ENCODE results near the gene RABEP2. TPM values are rescaled to one million over a fixed set of nuclear protein-coding genes. Genes with fewer than 3 reads are reported as not detected.

Gene RABEP2
- total RNA-seq, 1 experiment from 2014 or later = 48.5 TPM

- no peaks in the 10 kb centered on the region for H3K79me2 ChIP-seq (ENCODE audit: low read depth)
- H3K27me3 ChIP-seq (ENCODE audit: insufficient read depth, low read depth) = no peaks in the 10 kb centered on the region
- no peaks in the 10 kb centered on the region for H3K4me1 ChIP-seq (replicated peaks; ENCODE audit: insufficient read depth)
- no peaks in the 10 kb centered on the region for H3K9me3 ChIP-seq (ENCODE audit: insufficient read depth, low read depth)
- POLR2A ChIA-PET (ENCODE audit: unreplicated experiment) = interaction anchor here (0.7 kb wide), 1 partner anchor 12 kb away, joined by 3 read pairs; no protein-coding TSS in a partner anchor
- no peak overlapping the region for H3K4me2 ChIP-seq
- no peak overlapping the region for H3K27ac ChIP-seq
- peak; percentile 39 to 40 for DNase-seq
- intact Hi-C loops (cut with micrococcal nuclease; ENCODE audit: unreplicated experiment) = no loop called here
- no peak overlapping the region for H3K4me3 ChIP-seq
- BruUV-seq (replicated peaks) = TSS peak; percentile 16
- TF ChIP-seq CTCF (conservative IDR thresholded peaks at IDR 0.05) = no peak
- TF ChIP-seq EZH2 (IDR thresholded peaks at IDR 0.05; ENCODE audit: low read depth) = no peak
- H2AFZ ChIP-seq = no peak overlapping the region
- CTCF ChIA-PET = no interaction called here
- no peaks in the 10 kb centered on the region for H3K9me2 ChIP-seq (ENCODE audit: insufficient read depth)
- no peaks in the 10 kb centered on the region; the same call in 1 of the 2 replicates for H4K20me1 ChIP-seq (ENCODE audit: insufficient read depth)
- no peaks in the 10 kb centered on the region for H3K36me3 ChIP-seq (ENCODE audit: low read depth)
- H3F3A ChIP-seq (ENCODE audit: insufficient read depth, low read depth) = no peaks in the 10 kb centered on the region; the same call in 1 of the 2 replicates
Observed at GRCh38 chr16:28897826-28898225, 27.2 kb downstream of the RABEP2 start.

GRCh38 chr16:28895609-28896008, 29.4 kb downstream of the RABEP2 start:
- Histone ChIP-seq H3K27me3 (ENCODE audit: insufficient read depth, low read depth) (no peaks in the 10 kb centered on the region), H3K4me1 (replicated peaks; ENCODE audit: insufficient read depth) (no peaks in the 10 kb centered on the region), H3K4me2 (no peak overlapping the region), H3F3A (ENCODE audit: insufficient read depth, low read depth) (no peaks in the 10 kb centered on the region; the same call in 1 of the 2 replicates), H3K9me2 (ENCODE audit: insufficient read depth) (no peaks in the 10 kb centered on the region), H3K36me3 (ENCODE audit: low read depth) (no peaks in the 10 kb centered on the region), H4K20me1 (ENCODE audit: insufficient read depth) (no peaks in the 10 kb centered on the region; the same call in 1 of the 2 replicates), H2AFZ (no peak overlapping the region), H3K79me2 (ENCODE audit: low read depth) (no peaks in the 10 kb centered on the region), H3K4me3 (no peak overlapping the region), H3K27ac (no peak overlapping the region), H3K9me3 (ENCODE audit: insufficient read depth, low read depth) (no peaks in the 10 kb centered on the region)
- CTCF ChIA-PET = no interaction called here
- no peak for TF ChIP-seq CTCF (conservative IDR thresholded peaks at IDR 0.05)
- TF ChIP-seq EZH2 (IDR thresholded peaks at IDR 0.05; ENCODE audit: low read depth) = no peak
- POLR2A ChIA-PET (ENCODE audit: unreplicated experiment) = no interaction called here
- no peak for DNase-seq
- no TSS peak for BruUV-seq (replicated peaks)
- intact Hi-C loops (cut with micrococcal nuclease; ENCODE audit: unreplicated experiment) = no loop called here

- Histone ChIP-seq H3K9me3 (ENCODE audit: insufficient read depth, low read depth) (no peaks in the 10 kb centered on the region), H4K20me1 (ENCODE audit: insufficient read depth) (no peaks in the 10 kb centered on the region; the same call in 1 of the 2 replicates), H3K9me2 (ENCODE audit: insufficient read depth) (no peaks in the 10 kb centered on the region), H3K27me3 (ENCODE audit: insufficient read depth, low read depth) (no peaks in the 10 kb centered on the region), H3K27ac (no peak overlapping the region), H3K36me3 (ENCODE audit: low read depth) (no peaks in the 10 kb centered on the region), H3K4me2 (no peak overlapping the region), H2AFZ (no peak overlapping the region), H3F3A (ENCODE audit: insufficient read depth, low read depth) (no peaks in the 10 kb centered on the region; the same call in 1 of the 2 replicates), H3K79me2 (ENCODE audit: low read depth) (no peaks in the 10 kb centered on the region), H3K4me1 (replicated peaks; ENCODE audit: insufficient read depth) (no peaks in the 10 kb centered on the region), H3K4me3 (no peak overlapping the region)
- CTCF ChIA-PET = interaction anchor here (0.5 to 0.7 kb wide), 2 partner anchors 45 to 57 kb away, joined by 9 to 10 read pairs; partner anchors contain the start of gene NFATC2IP
- TF ChIP-seq EZH2 (IDR thresholded peaks at IDR 0.05; ENCODE audit: low read depth) (no peak), CTCF (conservative IDR thresholded peaks at IDR 0.05) (no peak)
- no peak for DNase-seq
- BruUV-seq (replicated peaks) = no TSS peak
- POLR2A ChIA-PET (ENCODE audit: unreplicated experiment) = interaction anchor here (0.6 kb wide), 1 partner anchor 30 kb away, joined by 4 read pairs; no protein-coding TSS in a partner anchor
- intact Hi-C loops (cut with micrococcal nuclease; ENCODE audit: unreplicated experiment) = no loop called here
Observed at GRCh38 chr16:28893291-28893690, 31.7 kb downstream of the RABEP2 start.

Data from PC-9 (cell line).